SJSA1 (cell line): ENCODE results near the gene CTIF. TPM values are rescaled to one million over a fixed set of nuclear protein-coding genes. Genes with fewer than 3 reads are reported as not detected.

Source experiments
- DNase-seq, 2 experiments: peaks; one replicate each; pipeline ENCODE4 v3.0.0-alpha.2; 2015 to 2020; ENCODE audit warnings: low spot score in 2 of 2, low read depth in 1 of 2
- H3K27ac ChIP-seq: fragments of 250-450 bp; sonication (Bioruptor Pico); 2 replicates; pipeline ENCODE4 v1.5.1; 2020; ENCODE audit warnings: mild to moderate bottlenecking, moderate library complexity
- H3K27me3 ChIP-seq: fragments of 250-450 bp; sonication (Bioruptor Pico); replicated peaks from 2 replicates; pipeline ENCODE4 v1.5.1; 2020; ENCODE audit warnings: mild to moderate bottlenecking, moderate library complexity
- H3K36me3 ChIP-seq: fragments of 250-450 bp; sonication (Bioruptor Pico); 2 replicates; pipeline ENCODE4 v1.5.1; 2020; ENCODE audit warnings: mild to moderate bottlenecking
- H3K4me1 ChIP-seq: fragments of 250-450 bp; sonication (Bioruptor Pico); replicated peaks from 2 replicates; pipeline ENCODE4 v1.6.1; 2021; ENCODE audit warnings: mild to moderate bottlenecking
- H3K4me3 ChIP-seq: fragments of 250-450 bp; sonication (Bioruptor Pico); 2 replicates; pipeline ENCODE4 v1.5.1; 2020; ENCODE audit warnings: mild to moderate bottlenecking
- H3K9me3 ChIP-seq: fragments of 250-450 bp; sonication (Bioruptor Pico); replicated peaks from 2 replicates; pipeline ENCODE4 v1.5.1; 2020; ENCODE audit warnings: mild to moderate bottlenecking
- total RNA-seq: library from RNA; depleted of rRNA; stranded (reverse); fragments of >200 nt; shearing (Covaris generic); gene quantifications from 2 replicates; pipeline ENCODE4 v1.2.3, GENCODE V29; 2014

Gene CTIF
- total RNA-seq, 1 experiment from 2014 or later = 91.5 TPM

- H3K4me3 ChIP-seq = no peak overlapping the region
- peaks cover 57% of the 10 kb centered on the region for H3K4me1 ChIP-seq
- H3K36me3 ChIP-seq = peaks cover 72% of the 10 kb centered on the region
- H3K27ac ChIP-seq = peak overlapping the region; percentile 31; the same call in 1 of the 2 replicates
- no peaks in the 10 kb centered on the region for H3K9me3 ChIP-seq
- peak; percentile 92 to 94 for DNase-seq
- H3K27me3 ChIP-seq = no peaks in the 10 kb centered on the region
Measured at GRCh38 chr18:48848641-48849143, 309.9 kb downstream of the CTIF start.

DNA sequence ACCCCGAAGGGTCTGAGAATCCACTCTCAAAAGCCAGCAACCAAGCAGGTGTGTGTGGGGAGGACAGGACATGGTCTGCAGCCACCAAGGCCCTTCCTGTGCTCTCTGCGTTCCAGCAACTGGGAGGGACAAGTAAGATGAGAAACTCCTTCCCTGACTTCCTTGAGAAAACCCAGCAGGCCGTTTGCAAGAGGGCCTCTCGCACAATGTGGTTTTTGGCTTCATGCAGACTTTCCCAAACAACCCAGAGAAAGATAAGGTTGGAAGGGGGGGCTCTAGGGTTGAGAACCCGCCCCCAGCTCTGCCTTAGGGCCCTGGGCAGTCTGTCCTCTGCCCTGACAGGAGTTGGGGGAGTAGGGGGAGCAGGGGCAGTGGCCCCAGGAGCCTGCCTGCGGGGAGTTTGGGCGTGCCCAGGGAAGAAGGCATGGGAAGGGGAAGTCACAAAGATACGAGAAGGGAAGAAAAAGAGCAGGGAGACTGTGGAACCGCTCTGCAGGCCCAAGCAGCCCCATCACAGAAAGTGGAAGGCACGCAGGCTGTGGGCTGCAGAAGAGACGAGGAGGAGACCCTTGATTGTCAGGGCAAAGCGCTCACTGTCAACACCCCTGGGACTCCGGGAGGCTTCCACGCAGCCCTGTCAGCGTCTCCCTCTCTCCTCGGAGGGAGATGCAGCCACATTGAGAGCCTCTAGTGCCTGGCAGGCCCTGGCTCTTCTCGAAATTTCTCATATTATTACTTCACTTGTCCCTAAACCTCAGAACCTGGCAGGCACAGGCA is 312.2 kb downstream of the CTIF start:
- no peak for DNase-seq
- Histone ChIP-seq H3K4me3 (no peak overlapping the region), H3K4me1 (peaks cover 56% of the 10 kb centered on the region), H3K9me3 (no peaks in the 10 kb centered on the region), H3K27me3 (no peaks in the 10 kb centered on the region), H3K36me3 (peaks cover 79% of the 10 kb centered on the region), H3K27ac (no peak overlapping the region)

GRCh38 chr18:48851599-48851960 is 312.7 kb downstream of the CTIF start:
- H3K27ac ChIP-seq = no peak overlapping the region
- H3K4me1 ChIP-seq = peaks cover 51% of the 10 kb centered on the region
- no peaks in the 10 kb centered on the region for H3K9me3 ChIP-seq
- H3K27me3 ChIP-seq = no peaks in the 10 kb centered on the region
- H3K36me3 ChIP-seq = peaks cover 79% of the 10 kb centered on the region
- DNase-seq = no peak
- H3K4me3 ChIP-seq = no peak overlapping the region

GRCh38 chr18:48852292-48852691 is 313.5 kb downstream of the CTIF start:
- Histone ChIP-seq H3K4me3 (no peak overlapping the region), H3K27me3 (no peaks in the 10 kb centered on the region), H3K9me3 (no peaks in the 10 kb centered on the region), H3K4me1 (peaks cover 43% of the 10 kb centered on the region), H3K27ac (no peak overlapping the region), H3K36me3 (peaks cover 81% of the 10 kb centered on the region)
- DNase-seq = no peak

GRCh38 chr18:48852794-48853193 is 314.0 kb downstream of the CTIF start:
- Histone ChIP-seq H3K36me3 (peaks cover 81% of the 10 kb centered on the region), H3K9me3 (no peaks in the 10 kb centered on the region), H3K27me3 (no peaks in the 10 kb centered on the region), H3K4me3 (no peak overlapping the region), H3K4me1 (peaks cover 38% of the 10 kb centered on the region), H3K27ac (no peak overlapping the region)
- no peak for DNase-seq

- Histone ChIP-seq H3K36me3 (peaks cover 88% of the 10 kb centered on the region), H3K27ac (no peak overlapping the region), H3K27me3 (no peaks in the 10 kb centered on the region), H3K4me1 (peaks cover 31% of the 10 kb centered on the region), H3K4me3 (no peak overlapping the region), H3K9me3 (no peaks in the 10 kb centered on the region)
- no peak for DNase-seq
Measured at GRCh38 chr18:48853588-48853987, 314.8 kb downstream of the CTIF start.

GRCh38 chr18:48854780-48855179 is 315.9 kb downstream of the CTIF start:
- Histone ChIP-seq H3K9me3 (no peaks in the 10 kb centered on the region), H3K36me3 (peaks cover 98% of the 10 kb centered on the region), H3K4me1 (peaks cover 19% of the 10 kb centered on the region), H3K27me3 (no peaks in the 10 kb centered on the region), H3K27ac (no peak overlapping the region), H3K4me3 (no peak overlapping the region)
- no peak for DNase-seq

- Histone ChIP-seq H3K4me1 (peaks cover 9% of the 10 kb centered on the region), H3K4me3 (no peak overlapping the region), H3K36me3 (peaks cover 98% of the 10 kb centered on the region), H3K27ac (no peak overlapping the region), H3K27me3 (no peaks in the 10 kb centered on the region), H3K9me3 (no peaks in the 10 kb centered on the region)
- no peak for DNase-seq
Measured at GRCh38 chr18:48855422-48856377, 316.9 kb downstream of the CTIF start.

DNA sequence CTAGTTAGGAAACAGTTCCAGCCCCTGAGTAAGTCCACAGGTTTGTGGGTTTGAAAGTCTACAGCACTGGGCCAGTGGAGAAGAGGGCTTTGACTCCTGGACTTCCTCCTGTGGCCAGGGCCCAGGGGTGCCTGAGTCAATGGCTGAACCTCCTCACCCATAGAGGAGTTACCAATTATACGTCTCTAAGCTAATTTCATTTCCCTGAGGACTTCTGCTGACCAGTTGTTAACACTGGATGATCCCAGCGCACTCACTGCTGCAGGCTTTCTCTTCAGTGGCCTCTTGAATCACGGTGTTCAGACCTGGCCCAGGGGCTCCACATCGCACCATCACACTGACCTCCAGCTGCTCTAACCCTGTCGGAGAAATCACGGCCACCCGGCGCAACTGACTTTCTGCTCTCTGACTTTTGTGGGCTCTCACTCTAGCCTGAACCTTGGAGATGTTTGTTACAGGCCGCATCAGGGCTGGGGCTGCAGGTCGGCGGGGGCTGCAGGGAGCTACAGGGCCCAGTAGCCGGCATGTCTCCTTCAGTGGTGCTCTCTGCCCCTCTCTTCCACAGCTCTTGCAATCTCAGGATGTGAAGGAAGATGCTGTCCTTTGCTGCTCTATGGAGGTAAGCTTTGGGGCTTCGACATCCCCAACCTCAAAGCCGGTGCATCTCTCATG is 318.3 kb downstream of the CTIF start:
- Histone ChIP-seq H3K4me3 (no peak overlapping the region), H3K36me3 (peaks cover 100% of the 10 kb centered on the region), H3K27me3 (no peaks in the 10 kb centered on the region), H3K27ac (no peak overlapping the region), H3K9me3 (no peaks in the 10 kb centered on the region), H3K4me1 (peaks cover 4% of the 10 kb centered on the region)
- no peak for DNase-seq

GRCh38 chr18:48858676-48859075 is 319.8 kb downstream of the CTIF start:
- no peak overlapping the region for H3K27ac ChIP-seq
- H3K4me1 ChIP-seq = peaks cover 15% of the 10 kb centered on the region
- no peaks in the 10 kb centered on the region for H3K9me3 ChIP-seq

GRCh38 chr18:48859311-48860268 is 320.8 kb downstream of the CTIF start:
- no peak for DNase-seq
- H3K27ac ChIP-seq = no peak overlapping the region
- H3K9me3 ChIP-seq = no peaks in the 10 kb centered on the region
- no peaks in the 10 kb centered on the region for H3K27me3 ChIP-seq
- H3K36me3 ChIP-seq = peaks cover 100% of the 10 kb centered on the region
- H3K4me3 ChIP-seq = no peak overlapping the region
- H3K4me1 ChIP-seq = peaks cover 15% of the 10 kb centered on the region

More at GRCh38 chr18:48858676-48859075, 319.8 kb downstream of the CTIF start:
- no peaks in the 10 kb centered on the region for H3K27me3 ChIP-seq
- no peak overlapping the region for H3K4me3 ChIP-seq
- no peak for DNase-seq
- peaks cover 100% of the 10 kb centered on the region for H3K36me3 ChIP-seq

DNA sequence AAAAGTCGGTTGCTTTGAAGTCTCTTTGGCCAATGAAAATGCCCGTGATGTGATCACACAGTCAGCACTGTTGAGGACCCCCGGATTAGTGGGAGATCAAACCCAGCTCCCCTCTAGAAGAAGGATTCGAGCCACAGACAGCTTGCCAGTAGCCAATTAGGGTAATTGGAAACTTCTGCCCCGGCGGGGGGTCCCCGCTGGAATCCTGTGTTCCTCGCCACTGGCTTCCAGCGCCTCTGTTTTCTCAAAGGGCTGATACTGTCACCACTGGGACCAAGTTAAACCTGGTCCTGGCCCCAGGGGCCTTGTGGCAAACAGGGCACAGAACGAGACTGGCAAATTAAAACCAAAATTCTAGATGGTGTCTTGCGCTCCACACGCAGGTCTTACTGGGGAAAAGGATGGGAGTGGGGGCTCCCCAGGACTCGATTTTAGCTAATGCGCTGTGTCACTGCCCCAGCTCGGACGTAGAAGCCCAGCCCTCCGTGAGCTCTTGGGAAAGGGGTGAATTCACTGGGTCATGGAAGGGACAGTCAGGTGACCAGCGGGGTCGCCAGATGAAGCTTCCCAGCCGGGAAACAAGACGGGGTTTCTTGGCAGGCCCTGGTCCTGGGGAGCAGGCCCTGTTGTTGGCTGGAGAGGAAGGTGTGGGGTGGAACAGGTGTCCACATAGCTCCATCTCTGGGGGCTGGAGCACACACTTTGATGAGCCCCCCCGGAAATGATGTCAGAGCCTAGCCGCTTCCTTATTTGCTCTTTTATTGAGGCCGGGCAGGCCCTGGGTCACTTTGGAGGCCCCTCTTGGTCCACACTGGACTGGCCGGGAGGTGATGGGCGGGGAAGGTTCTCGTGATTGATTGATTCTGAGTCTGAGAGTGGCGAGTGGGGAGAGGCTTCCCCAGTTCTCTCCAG is 321.7 kb downstream of the CTIF start:
- Histone ChIP-seq H3K36me3 (peaks cover 99% of the 10 kb centered on the region), H3K9me3 (peaks cover 2% of the 10 kb centered on the region), H3K27ac (no peak overlapping the region), H3K27me3 (no peaks in the 10 kb centered on the region), H3K4me1 (peaks cover 15% of the 10 kb centered on the region), H3K4me3 (no peak overlapping the region)
- DNase-seq = no peak
